Erythroblast (primary cell): ENCODE measurements around the gene ZBTB44.

Experiments used
- GATA1 ChIP-seq: IDR thresholded peaks from 2 replicates; pipeline ENCODE4 v1.6.1; 2011; ENCODE audit warnings: low read depth, mild to moderate bottlenecking, control low read depth, low read length, moderate library complexity
- POLR2A ChIP-seq: IDR thresholded peaks from 2 replicates; pipeline ENCODE4 v1.6.1; 2011; ENCODE audit warnings: mild to moderate bottlenecking, low read length

DNA sequence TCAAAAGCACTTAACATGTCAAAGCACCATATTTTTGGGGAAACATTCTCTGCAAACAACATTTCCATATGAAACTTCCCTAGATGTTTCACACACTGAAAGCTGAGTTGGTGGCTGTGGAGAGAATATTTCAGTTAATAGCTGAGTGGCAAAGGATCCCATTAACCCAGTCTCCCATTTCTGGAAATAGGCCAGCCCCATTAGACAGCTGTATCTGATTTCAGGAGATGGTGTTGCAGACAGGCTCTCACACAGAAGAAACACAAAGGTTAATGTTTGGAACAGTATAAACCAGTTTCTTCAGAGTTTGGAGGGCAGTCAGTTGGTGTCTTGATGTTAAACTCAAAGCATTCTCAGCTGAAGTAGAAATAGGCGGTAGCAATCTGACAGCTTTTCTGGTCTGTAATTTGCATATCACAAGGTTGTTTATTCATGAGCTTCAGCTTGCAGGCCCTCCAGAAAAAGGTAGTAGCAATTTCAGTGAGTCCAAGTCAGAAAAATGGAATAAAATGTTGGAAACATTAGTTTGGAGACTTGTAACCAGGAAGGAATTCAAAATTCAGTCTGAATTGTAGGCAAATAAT is 15.5 kb upstream of the ZBTB44 start:
- no peak for TF ChIP-seq POLR2A
- TF ChIP-seq GATA1 = no peak
